ENCODE results near the gene CASR.
A peak's percentile ranks its signal among the peaks of the same experiment; 100 is the strongest.
"Not testable (repeated sequence)": the region's sequence is repeated elsewhere in the genome, so short reads cannot be mapped to it uniquely, and the experiment has no call there.

Gene CASR, protein sequence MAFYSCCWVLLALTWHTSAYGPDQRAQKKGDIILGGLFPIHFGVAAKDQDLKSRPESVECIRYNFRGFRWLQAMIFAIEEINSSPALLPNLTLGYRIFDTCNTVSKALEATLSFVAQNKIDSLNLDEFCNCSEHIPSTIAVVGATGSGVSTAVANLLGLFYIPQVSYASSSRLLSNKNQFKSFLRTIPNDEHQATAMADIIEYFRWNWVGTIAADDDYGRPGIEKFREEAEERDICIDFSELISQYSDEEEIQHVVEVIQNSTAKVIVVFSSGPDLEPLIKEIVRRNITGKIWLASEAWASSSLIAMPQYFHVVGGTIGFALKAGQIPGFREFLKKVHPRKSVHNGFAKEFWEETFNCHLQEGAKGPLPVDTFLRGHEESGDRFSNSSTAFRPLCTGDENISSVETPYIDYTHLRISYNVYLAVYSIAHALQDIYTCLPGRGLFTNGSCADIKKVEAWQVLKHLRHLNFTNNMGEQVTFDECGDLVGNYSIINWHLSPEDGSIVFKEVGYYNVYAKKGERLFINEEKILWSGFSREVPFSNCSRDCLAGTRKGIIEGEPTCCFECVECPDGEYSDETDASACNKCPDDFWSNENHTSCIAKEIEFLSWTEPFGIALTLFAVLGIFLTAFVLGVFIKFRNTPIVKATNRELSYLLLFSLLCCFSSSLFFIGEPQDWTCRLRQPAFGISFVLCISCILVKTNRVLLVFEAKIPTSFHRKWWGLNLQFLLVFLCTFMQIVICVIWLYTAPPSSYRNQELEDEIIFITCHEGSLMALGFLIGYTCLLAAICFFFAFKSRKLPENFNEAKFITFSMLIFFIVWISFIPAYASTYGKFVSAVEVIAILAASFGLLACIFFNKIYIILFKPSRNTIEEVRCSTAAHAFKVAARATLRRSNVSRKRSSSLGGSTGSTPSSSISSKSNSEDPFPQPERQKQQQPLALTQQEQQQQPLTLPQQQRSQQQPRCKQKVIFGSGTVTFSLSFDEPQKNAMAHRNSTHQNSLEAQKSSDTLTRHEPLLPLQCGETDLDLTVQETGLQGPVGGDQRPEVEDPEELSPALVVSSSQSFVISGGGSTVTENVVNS

DNA sequence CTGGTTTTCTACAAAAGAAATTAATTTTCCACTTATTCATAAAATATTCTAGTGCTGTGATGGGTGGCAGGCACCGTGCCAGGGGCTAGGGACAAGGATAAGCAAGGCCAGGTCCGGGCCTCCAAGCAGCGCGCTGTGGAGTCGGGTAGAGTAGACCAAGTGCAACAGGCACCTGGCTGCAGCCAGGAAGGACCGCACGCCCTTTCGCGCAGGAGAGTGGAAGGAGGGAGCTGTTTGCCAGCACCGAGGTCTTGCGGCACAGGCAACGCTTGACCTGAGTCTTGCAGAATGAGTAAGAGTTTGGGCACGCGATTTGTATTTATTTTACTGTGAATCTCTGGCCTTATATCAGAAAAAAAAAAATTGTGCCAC, at the start of gene CASR:
CASR (plus strand) TSS at position 148 of the 372 bp plus-strand sequence. CDS start 70,522 bp downstream, outside the sequence.
- DNase-seq: peak; percentile 10

- no peak for DNase-seq
These were observed 37.0 kb upstream of the CASR start for GRCh38 chr3:122146466-122146865.

DNA sequence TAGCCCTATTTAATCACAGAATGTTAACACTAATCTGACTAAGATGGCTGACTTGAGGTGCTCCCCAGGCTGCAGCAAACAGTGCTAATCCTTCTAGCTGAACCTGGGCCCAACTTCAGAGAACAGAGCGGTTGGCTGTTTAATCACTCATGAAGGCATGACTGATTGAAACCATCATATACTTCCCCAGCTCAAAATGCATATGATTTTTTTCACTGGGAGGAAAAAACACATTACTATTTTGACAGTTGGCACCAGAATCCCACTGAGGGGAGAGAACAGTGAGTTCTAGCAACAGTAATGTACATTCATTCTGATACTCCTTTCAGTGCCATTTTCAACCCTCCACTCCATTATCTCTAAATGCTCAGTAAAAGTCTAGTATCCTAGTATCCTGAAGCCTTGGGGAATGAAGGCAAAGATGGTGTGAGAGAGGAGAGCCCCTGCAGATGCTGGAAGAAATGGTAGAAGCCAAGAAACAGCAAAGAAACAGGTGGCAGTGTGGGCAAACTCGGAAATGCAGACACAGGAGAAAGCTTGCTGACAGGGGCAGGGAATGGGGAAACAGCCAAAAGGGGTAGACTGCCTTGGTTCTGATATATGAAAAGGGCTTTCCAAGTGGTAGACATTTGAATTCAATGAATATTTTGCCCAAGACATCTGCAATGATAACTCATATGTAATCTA, 34.4 kb upstream of the CASR start:
- no peak for DNase-seq

- no peak for DNase-seq
These were observed 32.0 kb upstream of the CASR start for GRCh38 chr3:122151480-122151879.

DNA sequence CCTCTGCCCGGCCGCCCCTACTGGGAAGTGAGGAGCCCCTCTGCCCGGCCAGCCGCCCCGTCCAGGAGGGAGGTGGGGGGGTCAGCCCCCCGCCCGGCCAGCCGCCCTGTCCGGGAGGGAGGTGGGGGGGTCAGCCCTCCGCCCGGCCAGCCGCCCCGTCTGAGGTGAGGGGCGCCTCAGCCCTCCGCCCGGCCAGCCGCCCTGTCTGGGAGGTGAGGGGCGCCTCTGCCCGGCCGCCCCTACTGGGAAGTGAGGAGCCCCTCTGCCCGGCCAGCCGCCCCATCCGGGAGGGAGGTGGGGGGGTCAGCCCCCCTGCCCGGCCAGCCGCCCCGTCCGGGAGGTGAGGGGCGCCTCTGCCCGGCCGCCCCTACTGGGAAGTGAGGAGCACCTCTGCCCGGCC, 18.5 kb upstream of the CASR start:
- not testable (repeated sequence) for DNase-seq

- DNase-seq: no peak
These were observed 15.8 kb upstream of the CASR start for GRCh38 chr3:122167630-122168029.

DNA sequence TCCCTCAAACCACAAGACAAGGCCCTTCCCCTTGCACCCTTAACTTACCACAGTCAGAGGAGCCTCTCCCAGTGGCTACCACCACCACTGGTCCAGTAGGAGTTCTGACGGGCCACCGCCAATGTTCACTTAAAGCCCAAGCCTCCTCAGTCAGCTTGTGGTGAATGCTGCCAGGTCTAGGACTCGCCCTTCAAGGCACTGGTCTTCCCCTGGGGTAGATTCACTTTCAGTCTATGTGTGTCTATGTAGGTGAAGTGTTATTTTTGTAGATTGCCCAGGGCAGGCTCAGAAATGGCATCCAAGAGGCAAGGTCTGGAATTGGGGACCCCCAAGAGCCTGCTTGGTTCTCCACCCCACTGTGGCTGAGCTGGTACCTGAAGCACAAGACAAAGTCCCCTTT, 15.4 kb upstream of the CASR start:
- no peak for DNase-seq

DNA sequence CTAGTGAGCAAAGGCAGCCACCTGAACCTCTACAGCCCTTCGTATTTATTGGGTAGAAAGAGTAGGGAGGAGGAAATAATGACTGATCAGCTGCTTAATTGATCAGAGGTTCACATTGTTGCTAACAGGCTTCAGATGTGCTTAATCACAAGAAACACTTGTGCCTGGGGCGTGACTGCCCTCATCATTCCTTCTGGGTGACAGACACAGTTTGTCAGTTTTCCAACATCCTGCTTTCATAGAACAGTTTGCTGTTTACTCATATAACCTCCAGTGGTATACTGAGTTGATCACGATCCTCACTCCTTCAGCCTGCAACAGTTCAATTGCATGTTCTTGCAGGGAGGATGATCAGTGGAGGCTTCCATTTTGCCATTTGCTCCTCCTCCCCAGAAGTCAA, 13.6 kb upstream of the CASR start:
- DNase-seq: no peak

DNA sequence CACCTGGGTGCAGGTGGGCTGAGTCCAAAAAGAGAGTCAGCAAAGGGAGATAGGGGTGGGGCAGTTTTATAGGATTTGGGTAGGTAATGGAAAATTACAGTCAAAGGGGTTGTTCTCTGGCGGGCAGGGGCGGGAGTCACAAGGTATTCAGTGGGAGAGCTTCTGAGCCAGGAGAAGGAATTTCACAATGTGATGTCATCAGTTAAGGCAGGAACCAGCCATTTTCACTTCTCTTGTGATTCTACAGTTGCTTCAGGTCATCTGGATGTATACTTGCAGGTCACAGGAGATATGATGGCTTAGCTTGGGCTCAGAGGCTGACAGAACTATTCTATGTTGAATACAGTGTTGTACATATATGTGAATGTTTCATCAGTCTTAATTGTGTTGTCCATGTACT, 12.1 kb upstream of the CASR start:
- DNase-seq: not testable (repeated sequence)

GRCh38 chr3:122178711-122179110, 4.8 kb upstream of the CASR start:
- DNase-seq: no peak

DNA sequence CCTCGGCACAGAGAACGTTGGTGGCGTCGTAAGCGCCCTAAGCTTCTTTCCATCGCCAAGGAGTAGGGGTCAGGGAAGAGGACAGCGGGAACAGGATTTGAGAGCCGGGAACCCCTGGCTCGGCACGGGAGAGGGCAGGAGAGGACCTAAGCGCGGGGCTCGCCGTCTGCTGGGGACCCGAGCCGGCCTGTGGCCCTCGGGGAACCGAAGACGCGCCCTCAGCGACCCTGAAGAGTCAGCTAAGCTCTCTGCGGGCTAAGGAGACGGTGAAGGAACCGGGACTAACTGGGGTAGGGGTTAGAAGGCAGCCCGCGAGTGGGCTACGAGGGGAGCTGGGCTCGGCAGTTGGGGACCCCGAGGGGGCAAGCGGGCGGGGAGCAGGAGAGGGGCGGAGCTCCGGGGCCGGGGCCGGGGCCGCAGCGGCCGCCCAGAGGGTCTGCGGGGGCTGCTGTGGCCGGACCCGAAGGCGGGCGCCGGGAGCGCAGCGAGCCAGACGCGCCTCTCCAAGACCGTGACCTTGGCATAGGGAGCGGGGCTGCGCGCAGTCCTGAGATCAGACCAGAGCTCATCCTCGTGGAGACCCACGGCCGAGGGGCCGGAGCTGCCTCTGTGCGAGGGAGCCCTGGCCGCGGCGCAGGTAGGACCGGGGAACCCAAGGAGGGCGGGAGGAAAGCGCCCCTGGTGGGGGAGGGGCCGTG, 574 bp downstream of the CASR start:
- peak; percentile 37 for DNase-seq

DNA sequence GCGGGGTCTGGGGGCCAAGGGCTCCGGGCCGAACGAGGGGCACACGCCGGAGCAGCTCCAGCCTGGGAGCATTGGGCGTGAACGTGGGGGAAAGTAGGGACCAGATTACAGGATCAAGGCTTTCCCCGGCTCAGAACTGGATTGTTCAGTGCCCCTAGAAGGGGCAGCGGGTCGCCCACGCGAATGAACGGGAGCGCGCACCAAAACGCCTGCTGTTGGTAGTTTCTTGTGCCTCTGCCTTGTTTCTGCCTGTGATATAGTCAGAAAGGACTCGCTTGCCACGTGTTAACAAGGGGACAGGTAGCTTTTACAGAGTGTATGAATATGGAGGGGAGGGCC, 1.1 kb downstream of the CASR start:
- DNase-seq: peak; percentile 12

DNA sequence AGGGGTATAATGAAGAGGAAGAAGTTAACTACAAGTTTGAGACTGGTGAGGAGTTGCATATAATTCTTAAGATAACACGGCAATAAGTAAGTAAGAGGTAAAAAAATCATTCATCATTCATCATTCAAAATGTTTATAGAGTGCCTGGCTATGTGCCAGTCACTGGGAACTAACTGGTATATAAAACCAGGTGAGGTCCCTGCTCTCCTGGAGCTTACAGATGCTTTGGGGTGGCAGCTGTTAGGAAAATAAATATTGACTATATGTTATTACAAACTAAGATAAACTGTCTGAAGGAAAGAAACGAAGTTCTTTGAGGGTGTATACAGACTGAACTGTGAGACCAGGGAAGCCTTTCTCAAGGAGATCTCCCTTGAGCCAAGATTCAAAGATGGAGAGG, 2.9 kb downstream of the CASR start:
- no peak for DNase-seq

DNA sequence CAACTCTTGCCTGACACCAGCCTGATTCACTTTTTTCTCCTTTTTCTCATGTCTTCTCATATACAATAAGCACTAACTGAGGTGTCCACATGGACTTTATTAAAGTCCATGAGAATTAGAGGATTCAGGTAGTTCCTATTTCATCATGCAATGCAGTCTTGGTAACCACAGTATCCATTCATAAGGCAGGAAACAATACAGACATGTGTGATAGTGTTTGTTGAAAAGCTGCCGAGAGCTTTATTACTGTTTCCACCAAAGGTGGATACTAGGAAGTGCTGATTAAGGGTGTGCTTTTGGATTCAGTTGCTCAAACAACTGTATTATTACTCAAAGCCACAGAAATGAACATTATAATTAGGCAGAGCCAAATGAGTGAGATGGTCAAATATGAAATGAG, 5.3 kb downstream of the CASR start:
- DNase-seq: no peak

DNA sequence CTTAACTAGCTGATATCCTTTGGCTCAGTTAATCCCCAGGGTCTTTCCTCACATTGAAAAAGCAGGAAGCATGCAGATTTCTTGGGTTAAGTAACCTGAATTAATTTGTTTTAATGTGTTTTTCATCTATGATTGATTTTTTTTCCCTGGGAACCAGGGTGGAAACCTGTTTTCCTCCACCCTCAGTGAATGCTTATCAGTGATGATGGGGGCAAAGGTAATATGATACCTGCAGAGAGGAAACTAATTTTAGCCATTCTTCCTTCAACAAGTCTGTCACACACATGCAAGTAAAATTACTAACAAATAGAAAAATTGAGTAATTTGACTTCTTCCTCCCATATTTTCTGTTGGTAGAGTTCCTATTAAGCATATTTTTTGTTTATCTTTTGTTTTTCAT, 5.9 kb downstream of the CASR start:
- no peak for DNase-seq

DNA sequence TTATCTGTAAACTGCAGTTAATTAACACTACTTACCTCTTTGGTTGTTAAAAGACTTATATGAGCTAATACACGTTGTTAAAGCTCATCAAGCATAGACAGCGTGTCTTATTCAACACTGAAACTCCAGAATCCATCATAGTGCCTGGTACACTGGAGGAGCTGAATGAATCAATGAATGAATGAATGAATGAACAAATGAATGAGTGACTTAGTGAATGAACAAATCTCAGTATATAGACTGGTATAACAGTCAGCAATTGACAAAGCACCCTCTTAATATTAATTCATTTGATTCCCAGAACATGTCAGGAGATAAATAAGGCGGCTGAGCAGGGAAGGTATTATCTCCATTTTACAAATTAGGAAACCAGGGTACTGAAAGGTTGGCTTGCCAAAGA, 7.1 kb downstream of the CASR start:
- no peak for DNase-seq

DNA sequence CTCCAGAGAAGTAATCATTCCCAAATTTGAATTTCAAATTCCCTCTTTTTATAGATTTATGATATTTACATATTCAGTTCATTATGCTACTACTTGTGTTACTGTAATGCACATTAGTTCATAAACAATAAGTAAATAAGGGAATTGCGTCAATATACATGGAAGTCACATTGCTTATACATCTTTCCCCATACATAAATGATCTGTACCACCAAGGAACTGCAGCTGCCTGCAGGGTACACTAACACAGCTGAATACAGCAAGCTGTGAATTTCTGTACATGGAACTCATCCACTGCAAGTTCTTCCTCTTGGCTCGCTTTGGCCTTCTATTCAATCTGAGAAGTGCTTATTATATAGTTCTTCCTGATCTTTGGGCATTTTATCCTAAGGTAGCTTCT, 15.5 kb downstream of the CASR start:
- DNase-seq: no peak

- no peak for DNase-seq
These were observed 16.1 kb downstream of the CASR start for GRCh38 chr3:122199552-122199951.

- DNase-seq: no peak
These were observed 17.2 kb downstream of the CASR start for GRCh38 chr3:122200661-122201060.

DNA sequence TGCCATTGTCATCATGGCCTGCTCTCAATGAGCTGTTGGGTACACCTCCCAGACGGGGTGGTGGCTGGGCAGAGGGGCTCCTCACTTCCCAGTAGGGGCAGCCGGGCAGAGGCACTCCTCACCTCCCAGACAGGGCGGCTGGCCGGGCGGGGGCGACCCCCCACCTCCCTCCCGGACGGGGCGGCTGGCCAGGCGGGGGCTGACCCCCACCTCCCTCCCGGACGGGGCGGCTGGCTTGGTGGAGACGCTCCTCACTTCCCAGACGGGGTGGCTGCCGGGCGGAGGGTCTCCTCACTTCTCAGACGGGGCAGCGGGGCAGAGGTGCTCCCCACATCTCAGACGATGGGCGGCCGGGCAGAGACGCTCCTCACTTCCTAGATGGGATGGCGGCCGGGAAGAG, 18.0 kb downstream of the CASR start:
- DNase-seq: not testable (repeated sequence)

DNA sequence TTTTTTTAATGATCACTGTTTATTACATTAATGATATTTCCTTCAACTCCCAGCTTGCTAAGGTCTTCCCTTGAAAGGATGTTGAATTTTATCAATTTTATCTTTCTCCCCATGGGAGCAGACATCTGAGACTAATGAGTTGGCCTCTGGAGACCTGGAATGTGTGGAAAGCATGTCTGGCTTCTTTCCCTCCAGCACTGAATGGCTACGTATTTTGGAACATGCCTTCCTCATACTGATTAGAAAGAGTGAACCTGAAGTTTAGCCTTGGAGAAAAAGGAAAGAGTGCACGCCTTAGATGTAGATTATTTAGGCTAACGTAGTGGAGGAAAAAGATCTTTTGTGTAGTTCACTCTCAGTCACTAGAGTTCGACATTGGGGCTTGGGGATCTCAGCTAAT, 25.1 kb downstream of the CASR start:
- no peak for DNase-seq

DNA sequence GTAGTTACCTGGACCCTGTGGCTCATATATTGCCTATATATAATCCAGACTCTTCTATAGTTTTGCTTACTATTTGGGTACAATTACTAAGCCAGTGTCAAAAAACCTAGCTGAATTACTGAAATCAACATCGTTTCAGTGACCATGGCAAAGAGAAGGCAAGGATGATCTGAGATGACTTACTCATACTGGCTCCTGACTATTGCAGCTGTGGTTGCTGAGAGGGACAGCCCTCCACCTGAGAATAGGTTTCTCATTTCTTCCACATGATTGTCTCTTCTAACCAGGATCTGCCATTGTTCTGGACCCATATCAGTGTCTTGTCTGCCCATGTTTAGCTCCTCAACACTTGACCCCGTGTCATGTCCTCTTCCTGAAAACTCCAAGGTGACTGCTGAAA, 30.2 kb downstream of the CASR start:
- DNase-seq: no peak

- DNase-seq: no peak
These were observed 31.2 kb downstream of the CASR start for GRCh38 chr3:122214711-122215110.

Measured in eye (tissue), 1 donor.